ENCODE measurements around the gene NIBAN1. TPM values are rescaled to one million over a fixed set of nuclear protein-coding genes. Genes with fewer than 3 reads are reported as not detected.
"Not testable (repeated sequence)": the region's sequence is repeated elsewhere in the genome, so short reads cannot be mapped to it uniquely, and the experiment has no call there.

Gene NIBAN1
- total RNA-seq, 2 donors from 2014 or later, result 23.7 to 58.8 TPM

GRCh38 chr1:184959626-184960025 is 14.7 kb downstream of the NIBAN1 start:
- Mint-ChIP-seq H3K27ac (no peak overlapping the region), H3K4me3 (no peak overlapping the region), H3K27me3 (no peaks in the 10 kb centered on the region), H3K9me3 (no peaks in the 10 kb centered on the region), H3K4me1 (peaks cover 15% of the 10 kb centered on the region), H3K36me3 (ENCODE audit: low read depth) (peaks cover 35% of the 10 kb centered on the region)
- no peak for ATAC-seq (replicated peaks)

- Mint-ChIP-seq H3K9me3 (no peaks in the 10 kb centered on the region), H3K4me1 (peaks cover 24% of the 10 kb centered on the region), H3K4me3 (no peak overlapping the region), H3K27me3 (no peaks in the 10 kb centered on the region), H3K36me3 (ENCODE audit: low read depth) (peaks cover 30% of the 10 kb centered on the region), H3K27ac (no peak overlapping the region)
- ATAC-seq (replicated peaks), result no peak
These were observed 15.6 kb downstream of the NIBAN1 start for GRCh38 chr1:184958554-184959353.

- not testable (repeated sequence) for H3K27ac Mint-ChIP-seq; ATAC-seq (replicated peaks); H3K4me3 Mint-ChIP-seq; H3K27me3 Mint-ChIP-seq; H3K9me3 Mint-ChIP-seq
- Mint-ChIP-seq H3K4me1 (peaks cover 28% of the 10 kb centered on the region), H3K36me3 (ENCODE audit: low read depth) (peaks cover 26% of the 10 kb centered on the region)
These were observed 16.4 kb downstream of the NIBAN1 start for GRCh38 chr1:184957901-184958300.

DNA sequence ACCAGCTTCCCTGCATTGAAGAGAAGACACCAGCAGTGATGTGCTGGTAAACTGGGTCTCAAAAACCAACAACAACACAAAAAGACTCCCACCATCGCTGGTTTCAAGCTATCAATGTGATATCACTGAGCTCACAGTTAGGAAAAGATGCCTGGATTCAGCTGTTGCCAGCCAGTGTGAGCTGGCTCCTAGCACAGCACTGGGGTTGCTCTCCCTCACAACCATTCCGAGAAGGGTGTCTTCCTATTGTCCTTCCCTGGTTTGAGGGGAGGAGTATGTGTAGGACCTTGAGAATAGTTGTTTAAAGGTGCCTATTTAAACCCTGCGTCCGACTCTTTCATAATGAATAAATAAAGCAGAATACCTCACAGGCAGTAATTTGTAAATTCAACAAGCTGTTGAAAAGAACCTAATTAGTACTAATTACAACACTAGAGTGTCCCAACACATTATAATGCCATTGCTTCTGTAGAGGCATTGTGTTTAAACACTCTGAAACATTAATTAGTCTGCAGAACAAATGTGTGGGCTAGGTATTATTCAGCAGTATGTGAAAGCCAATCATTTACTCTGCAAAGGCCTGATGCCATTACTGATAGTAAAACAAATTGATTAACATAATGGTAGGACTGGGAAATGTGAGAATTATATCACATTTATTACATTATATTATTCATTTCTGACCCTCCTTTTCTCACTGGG is 17.2 kb downstream of the NIBAN1 start:
- no peak overlapping the region for H3K27ac Mint-ChIP-seq
- no peak overlapping the region for H3K4me3 Mint-ChIP-seq
- H3K27me3 Mint-ChIP-seq, result no peaks in the 10 kb centered on the region
- H3K9me3 Mint-ChIP-seq, result no peaks in the 10 kb centered on the region
- peaks cover 31% of the 10 kb centered on the region for H3K4me1 Mint-ChIP-seq
- ATAC-seq (replicated peaks), result no peak
- H3K36me3 Mint-ChIP-seq (ENCODE audit: low read depth), result peaks cover 26% of the 10 kb centered on the region

- Mint-ChIP-seq H3K9me3 (no peaks in the 10 kb centered on the region), H3K27me3 (no peaks in the 10 kb centered on the region), H3K4me3 (peak overlapping the region; percentile 88), H3K4me1 (peaks cover 30% of the 10 kb centered on the region), H3K36me3 (ENCODE audit: low read depth) (peaks cover 17% of the 10 kb centered on the region), H3K27ac (peak overlapping the region; percentile 96)
- peak; percentile 22 for ATAC-seq (replicated peaks)
These were observed 19.9 kb downstream of the NIBAN1 start for GRCh38 chr1:184954232-184954995.

DNA sequence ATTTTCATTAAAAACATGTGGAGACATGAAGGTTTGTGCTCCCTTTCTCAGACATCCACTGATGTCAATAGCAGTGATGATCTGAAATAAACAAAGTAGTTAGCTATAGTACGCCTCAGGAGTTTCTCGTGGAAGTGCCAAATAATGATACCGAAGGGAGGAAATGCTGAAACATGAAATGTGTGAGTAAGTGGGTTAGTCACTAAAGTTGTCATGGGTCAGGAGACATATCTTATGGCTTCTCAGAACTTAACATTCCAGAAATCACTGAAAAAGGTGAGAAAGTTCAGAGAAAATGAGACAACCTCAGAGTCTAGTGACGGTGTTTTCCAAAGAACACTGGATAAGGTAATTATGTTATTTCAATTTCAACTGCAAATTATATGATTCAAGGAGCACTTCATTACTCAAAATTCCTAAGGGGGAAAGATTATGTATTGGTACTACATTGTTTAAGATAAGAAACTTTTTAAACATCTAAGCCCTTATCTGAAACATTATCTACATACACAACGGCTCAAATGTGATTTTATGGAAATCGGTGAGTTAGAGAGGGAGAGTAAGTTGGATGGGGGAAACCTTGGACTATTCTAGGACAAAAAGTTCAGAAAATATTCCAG is 20.6 kb downstream of the NIBAN1 start:
- no peaks in the 10 kb centered on the region for H3K9me3 Mint-ChIP-seq
- ATAC-seq (replicated peaks), result peak; percentile 95
- H3K4me1 Mint-ChIP-seq, result peaks cover 26% of the 10 kb centered on the region
- H3K4me3 Mint-ChIP-seq, result peak overlapping the region; percentile 88
- no peaks in the 10 kb centered on the region for H3K27me3 Mint-ChIP-seq
- H3K27ac Mint-ChIP-seq, result peak overlapping the region; percentile 96
- H3K36me3 Mint-ChIP-seq (ENCODE audit: low read depth), result peaks cover 17% of the 10 kb centered on the region

GRCh38 chr1:184952428-184952827 is 21.9 kb downstream of the NIBAN1 start:
- Mint-ChIP-seq H3K27me3 (no peaks in the 10 kb centered on the region), H3K4me3 (no peak overlapping the region), H3K4me1 (peaks cover 26% of the 10 kb centered on the region), H3K9me3 (no peaks in the 10 kb centered on the region), H3K36me3 (ENCODE audit: low read depth) (peaks cover 17% of the 10 kb centered on the region), H3K27ac (no peak overlapping the region)
- ATAC-seq (replicated peaks), result no peak

GRCh38 chr1:184951788-184952187 is 22.5 kb downstream of the NIBAN1 start:
- Mint-ChIP-seq H3K4me1 (peaks cover 31% of the 10 kb centered on the region), H3K4me3 (no peak overlapping the region), H3K9me3 (no peaks in the 10 kb centered on the region), H3K36me3 (ENCODE audit: low read depth) (peaks cover 22% of the 10 kb centered on the region), H3K27me3 (no peaks in the 10 kb centered on the region), H3K27ac (no peak overlapping the region)
- no peak for ATAC-seq (replicated peaks)

DNA sequence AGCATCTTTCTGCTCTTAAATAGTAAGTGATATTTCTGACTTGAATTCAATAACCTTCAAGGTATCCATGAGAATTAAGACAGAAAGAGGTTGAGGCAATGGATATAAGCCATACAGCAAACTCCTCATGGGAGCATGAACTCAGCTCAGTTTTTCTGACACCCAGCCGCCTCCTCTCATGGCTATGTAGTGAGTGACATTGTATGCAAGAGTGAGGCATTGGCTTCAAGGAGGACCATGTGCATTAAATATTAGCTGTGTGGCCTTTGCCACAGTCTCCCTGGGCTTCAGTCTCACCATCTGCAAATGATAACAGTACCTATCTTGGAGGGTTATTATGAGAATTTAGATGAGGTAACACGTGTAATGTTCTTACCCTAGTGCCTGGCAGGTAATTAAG is 23.4 kb downstream of the NIBAN1 start:
- Mint-ChIP-seq H3K9me3 (no peaks in the 10 kb centered on the region), H3K4me1 (peaks cover 37% of the 10 kb centered on the region), H3K4me3 (no peak overlapping the region), H3K36me3 (ENCODE audit: low read depth) (peaks cover 26% of the 10 kb centered on the region), H3K27me3 (no peaks in the 10 kb centered on the region), H3K27ac (no peak overlapping the region)
- ATAC-seq (replicated peaks), result no peak

GRCh38 chr1:184950227-184950626 is 24.1 kb downstream of the NIBAN1 start:
- no peak overlapping the region for H3K27ac Mint-ChIP-seq
- no peak for ATAC-seq (replicated peaks)
- no peaks in the 10 kb centered on the region for H3K9me3 Mint-ChIP-seq
- H3K4me3 Mint-ChIP-seq, result no peak overlapping the region
- H3K27me3 Mint-ChIP-seq, result no peaks in the 10 kb centered on the region
- H3K36me3 Mint-ChIP-seq (ENCODE audit: low read depth), result peaks cover 24% of the 10 kb centered on the region
- H3K4me1 Mint-ChIP-seq, result peaks cover 41% of the 10 kb centered on the region

DNA sequence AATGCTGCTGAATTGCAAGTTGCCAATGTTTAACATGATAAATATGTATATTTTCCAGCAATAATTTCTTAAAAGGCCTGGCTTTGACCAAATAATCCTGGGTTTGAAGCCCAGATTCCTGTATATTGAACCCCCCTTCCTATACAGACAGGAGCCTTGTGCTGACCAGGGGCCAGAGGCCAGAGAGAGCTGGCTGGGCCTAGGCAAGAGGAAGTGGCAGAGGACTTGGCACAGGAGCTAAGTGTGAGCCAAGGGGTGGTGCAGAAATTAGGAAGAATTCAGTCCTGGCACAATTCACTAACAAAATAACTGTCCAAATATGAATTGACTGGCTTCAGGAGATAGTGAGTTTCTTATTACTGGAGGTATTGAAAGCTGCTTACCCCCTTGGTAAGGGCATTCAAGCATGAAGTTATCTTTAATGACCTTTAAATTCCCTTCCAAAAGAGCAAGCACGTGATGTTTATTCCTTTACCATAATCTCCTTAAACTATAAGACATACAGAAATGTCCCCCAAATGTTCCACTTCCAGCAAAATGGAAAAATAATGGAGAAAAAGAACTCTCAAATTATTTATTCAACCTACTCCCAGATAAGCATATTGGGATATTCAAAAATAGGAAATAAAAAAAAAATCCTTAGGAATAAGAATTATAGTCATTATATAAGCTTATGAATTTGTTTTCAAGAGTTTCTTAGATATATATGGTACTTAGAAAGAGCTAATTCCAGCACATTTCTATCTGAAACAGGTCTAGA is 26.6 kb downstream of the NIBAN1 start:
- no peak for ATAC-seq (replicated peaks)
- H3K27ac Mint-ChIP-seq, result no peak overlapping the region
- no peaks in the 10 kb centered on the region for H3K27me3 Mint-ChIP-seq
- peaks cover 35% of the 10 kb centered on the region for H3K36me3 Mint-ChIP-seq (ENCODE audit: low read depth)
- H3K4me3 Mint-ChIP-seq, result no peak overlapping the region
- peaks cover 38% of the 10 kb centered on the region for H3K4me1 Mint-ChIP-seq
- H3K9me3 Mint-ChIP-seq, result no peaks in the 10 kb centered on the region

GRCh38 chr1:184945678-184946412 is 28.5 kb downstream of the NIBAN1 start:
- Mint-ChIP-seq H3K27ac (peak overlapping the region; percentile 44), H3K4me3 (peak overlapping the region; percentile 44), H3K36me3 (ENCODE audit: low read depth) (peaks cover 44% of the 10 kb centered on the region), H3K27me3 (no peaks in the 10 kb centered on the region), H3K4me1 (peaks cover 35% of the 10 kb centered on the region), H3K9me3 (no peaks in the 10 kb centered on the region)
- no peak for ATAC-seq (replicated peaks)

DNA sequence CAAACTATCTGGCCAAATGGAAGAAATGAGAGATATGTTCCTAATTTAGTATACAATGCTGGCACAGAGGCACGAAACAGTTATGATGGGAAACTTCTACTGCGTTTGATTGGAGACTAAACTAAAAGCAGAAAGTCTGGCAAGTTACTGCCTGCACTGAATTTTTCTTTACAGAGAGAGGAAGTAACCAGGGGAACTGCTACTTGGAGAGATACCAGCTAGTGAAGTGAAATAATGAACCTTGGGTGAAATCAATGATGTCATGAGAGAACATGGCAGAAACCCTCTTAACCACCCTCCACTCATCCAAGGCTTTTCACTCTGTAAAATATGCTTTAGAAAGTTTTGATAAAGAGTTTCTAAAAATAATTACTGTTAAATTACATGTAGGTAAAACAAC is 29.3 kb downstream of the NIBAN1 start:
- Mint-ChIP-seq H3K9me3 (no peaks in the 10 kb centered on the region), H3K4me3 (peak overlapping the region; percentile 44), H3K27ac (peak overlapping the region; percentile 44), H3K4me1 (peaks cover 38% of the 10 kb centered on the region), H3K27me3 (no peaks in the 10 kb centered on the region), H3K36me3 (ENCODE audit: low read depth) (peaks cover 44% of the 10 kb centered on the region)
- peak; percentile 65 for ATAC-seq (replicated peaks)

Data from activated T-helper 17 cell treated with anti-CD3 and anti-CD28 coated beads, Interleukin-2, amount 50 U/mL, for 72 hours (primary cell).